LNCAP (cell line): ENCODE data around the gene PIM2.

Experiments
- TF ChIP-seq, protein P1 (sequence below): fragments of 450-650 bp; IDR thresholded peaks from 2 replicates; pipeline ENCODE4 v1.5.1; 2017; ENCODE audit warnings: mild to moderate bottlenecking

Gene PIM2

DNA sequence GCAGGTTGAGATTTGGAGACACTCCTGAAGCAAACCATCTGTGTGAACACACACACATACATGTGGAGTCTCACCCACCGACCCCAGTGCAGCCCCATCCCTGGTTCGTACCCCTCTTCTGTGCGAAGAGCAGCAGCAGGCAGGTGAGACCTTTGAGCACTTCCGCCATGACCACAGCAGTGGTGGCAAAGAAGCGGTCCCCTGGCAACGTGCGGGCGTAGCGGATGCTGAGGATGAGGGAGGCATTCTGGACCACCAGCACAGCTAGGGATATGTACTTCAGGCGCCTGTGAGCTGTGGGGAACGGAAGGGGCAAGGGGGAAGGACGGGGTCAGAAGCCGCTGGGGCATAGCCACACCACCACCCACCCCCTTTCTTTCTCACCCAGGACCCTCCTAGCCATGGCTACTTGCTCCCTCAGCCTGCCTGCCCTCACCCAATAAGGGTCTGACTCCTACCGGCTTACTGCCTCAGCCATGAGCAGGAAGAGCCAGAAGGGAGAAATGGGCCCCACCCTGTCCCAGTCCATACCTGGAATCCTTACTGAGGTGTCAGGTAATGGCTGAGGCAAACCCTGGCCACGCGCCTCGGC, 9.0 kb downstream of the PIM2 start:
- TF ChIP-seq, protein P1, sequence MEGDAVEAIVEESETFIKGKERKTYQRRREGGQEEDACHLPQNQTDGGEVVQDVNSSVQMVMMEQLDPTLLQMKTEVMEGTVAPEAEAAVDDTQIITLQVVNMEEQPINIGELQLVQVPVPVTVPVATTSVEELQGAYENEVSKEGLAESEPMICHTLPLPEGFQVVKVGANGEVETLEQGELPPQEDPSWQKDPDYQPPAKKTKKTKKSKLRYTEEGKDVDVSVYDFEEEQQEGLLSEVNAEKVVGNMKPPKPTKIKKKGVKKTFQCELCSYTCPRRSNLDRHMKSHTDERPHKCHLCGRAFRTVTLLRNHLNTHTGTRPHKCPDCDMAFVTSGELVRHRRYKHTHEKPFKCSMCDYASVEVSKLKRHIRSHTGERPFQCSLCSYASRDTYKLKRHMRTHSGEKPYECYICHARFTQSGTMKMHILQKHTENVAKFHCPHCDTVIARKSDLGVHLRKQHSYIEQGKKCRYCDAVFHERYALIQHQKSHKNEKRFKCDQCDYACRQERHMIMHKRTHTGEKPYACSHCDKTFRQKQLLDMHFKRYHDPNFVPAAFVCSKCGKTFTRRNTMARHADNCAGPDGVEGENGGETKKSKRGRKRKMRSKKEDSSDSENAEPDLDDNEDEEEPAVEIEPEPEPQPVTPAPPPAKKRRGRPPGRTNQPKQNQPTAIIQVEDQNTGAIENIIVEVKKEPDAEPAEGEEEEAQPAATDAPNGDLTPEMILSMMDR = no peak

DNA sequence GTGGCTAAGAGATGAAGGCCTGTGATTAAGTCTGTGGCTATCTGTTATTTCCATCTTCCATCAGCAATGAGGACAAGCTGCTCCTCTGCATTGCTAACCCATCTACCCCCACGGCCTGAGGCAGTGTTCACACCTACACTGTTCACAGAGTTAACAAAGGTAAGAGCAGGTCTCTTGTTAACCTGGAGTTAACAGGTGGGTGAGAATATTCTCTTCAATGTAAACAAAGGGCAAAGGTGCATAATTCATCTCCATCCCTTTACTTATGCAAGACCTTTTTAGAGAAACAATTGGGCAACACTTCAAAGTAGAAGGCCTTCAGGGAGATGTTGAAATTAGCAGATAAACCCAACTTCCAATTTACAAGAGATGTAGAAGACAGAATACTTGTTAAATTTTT, 10.2 kb downstream of the PIM2 start:
- TF ChIP-seq, protein P1 = no peak

DNA sequence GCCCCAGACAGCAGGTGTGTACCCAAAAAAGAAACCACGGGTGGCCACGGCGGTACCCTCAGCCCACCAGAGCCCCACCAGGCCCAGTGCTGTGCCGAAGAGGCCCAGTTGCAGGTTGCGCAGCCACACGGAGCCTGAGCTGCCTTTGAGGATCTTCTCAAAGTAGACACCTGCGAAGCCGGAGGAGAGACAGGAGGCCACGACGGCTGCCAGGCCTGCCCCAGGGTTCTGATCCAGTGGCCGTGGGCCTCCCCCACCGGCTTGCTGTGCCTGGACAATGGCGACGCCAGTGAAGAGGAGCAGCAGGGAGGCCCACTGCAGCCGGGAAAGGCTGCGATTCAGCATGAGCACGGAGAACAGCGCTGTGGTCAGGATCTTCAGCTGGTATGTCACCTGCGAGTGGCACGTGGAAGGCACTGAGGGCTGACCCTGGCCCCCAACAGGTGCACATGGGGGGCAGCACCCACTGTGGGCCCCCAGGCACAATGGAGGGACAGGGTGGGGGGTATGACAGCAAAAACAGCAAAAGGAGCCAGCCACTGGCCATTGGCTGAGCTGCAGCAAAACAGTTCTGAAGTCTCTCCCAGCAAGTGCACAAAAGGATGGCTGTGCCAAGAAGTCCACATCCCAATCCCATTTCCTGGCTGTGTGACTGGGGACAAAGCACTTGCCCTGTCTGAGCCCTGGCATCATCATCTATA, 13.6 kb downstream of the PIM2 start:
- TF ChIP-seq, protein P1 = no peak

DNA sequence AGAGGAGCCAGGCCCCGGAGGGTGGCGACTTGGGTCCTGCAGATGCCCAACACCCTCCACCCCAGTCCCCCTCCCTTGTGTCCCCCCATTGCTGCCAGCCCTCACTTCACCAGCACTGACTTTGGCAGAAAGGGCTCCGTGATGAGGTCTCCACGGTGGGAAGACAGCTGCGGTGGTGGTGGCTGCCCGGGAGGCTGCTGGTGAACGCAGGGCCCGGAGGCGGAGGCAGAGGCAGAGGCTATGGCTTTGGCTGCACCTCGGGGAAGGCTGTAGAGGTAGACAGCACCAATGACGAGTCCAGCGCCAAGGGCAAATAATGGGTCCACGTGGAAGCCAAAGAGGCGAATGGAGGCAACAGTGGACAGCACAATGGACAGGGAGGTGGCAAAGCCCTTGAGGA, 14.2 kb downstream of the PIM2 start:
- TF ChIP-seq, protein P1 = no peak

DNA sequence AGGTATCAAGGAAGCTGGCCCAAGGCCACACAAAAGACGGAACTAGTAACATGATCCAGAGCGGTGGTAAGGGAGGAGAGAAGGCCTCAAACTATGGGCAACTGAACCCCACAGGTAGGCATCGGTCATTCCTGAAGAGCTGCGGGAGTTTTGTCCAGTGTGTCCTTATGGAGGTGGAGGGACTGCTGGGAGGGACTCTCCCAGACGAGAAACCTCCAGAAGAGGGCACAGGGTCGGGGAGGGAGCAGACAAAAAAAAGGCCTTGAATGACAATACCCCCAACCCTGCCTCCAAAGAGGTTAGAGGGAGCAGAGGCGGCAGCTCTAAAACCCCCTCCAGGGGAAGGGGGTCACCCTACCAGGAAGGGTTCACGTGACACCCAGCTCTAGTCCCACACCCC, 14.6 kb downstream of the PIM2 start:
- TF ChIP-seq, protein P1 = no peak

DNA sequence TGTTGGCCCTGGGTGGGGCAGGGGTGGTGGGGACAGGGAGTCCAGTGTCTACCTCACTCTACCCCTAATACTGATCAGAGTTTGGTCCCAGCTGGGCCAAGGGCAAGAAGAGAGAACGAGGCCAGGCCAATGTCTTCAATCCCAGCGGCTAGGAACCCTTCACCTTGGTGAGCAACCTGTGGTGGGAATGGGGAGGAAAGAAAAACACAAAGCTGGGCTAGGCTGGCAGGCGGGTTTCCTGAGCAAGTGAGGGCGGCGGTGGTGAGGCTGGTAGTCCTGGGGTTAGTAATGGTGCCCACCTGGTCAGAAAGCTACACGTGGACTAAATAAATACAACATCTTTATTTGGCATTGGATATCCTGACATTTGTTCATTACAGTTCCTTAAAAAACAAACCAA, 15.5 kb downstream of the PIM2 start:
- TF ChIP-seq, protein P1 = no peak

DNA sequence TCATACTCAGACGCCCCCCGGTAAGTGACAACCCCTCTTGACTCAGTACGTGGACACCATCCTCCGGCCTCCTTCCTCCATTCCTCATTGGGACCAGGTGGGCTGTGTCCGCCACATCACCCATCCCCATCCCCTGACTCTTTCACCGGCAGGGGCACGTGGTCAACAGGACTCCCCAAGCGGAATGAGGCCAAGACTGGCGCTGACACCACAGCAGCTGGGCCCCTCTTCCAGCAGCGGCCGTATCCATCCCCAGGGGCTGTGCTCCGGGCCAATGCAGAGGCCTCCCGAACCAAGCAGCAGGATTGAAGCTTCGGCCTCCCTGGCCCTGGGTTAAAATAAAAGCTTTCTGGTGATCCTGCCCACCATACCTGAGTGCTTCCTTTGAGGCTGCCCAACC, 16.0 kb downstream of the PIM2 start:
- TF ChIP-seq, protein P1 = no peak
